Small intestine (tissue), 7 donors: ENCODE results near the gene NCR3LG1. TPM values are rescaled to one million over a fixed set of nuclear protein-coding genes. Genes with fewer than 3 reads are reported as not detected.
A peak's percentile ranks its signal among the peaks of the same experiment; 100 is the strongest.

Source experiments
- DNase-seq, 2 donors: peaks; one replicate each; pipeline versions ENCODE4 v3.0.0 to v3.0.0-alpha.2; 2013
- FAIRE-seq: peaks from 2 replicates; lab custom pipeline; 2012; peaks lifted over from hg19 to GRCh38; lab: Jason Lieb, UNC
- H3K27ac ChIP-seq, 3 donors: one replicate each; pipeline ENCODE4 v1.5.1; 2013; ENCODE audit warnings: low read length in 2 of 3, mild to moderate bottlenecking in 2 of 3, control low read depth in 1 of 3, inconsistent platforms in 1 of 3, low read depth in 1 of 3, moderate library complexity in 1 of 3
- H3K27me3 ChIP-seq, 3 donors: one replicate each; pipeline ENCODE4 v1.6.1; 2013; ENCODE audit warnings: low read length in 3 of 3, inconsistent platforms in 1 of 3; ENCODE audit not compliant: control insufficient read depth in 3 of 3, insufficient read depth in 3 of 3
- H3K36me3 ChIP-seq, 3 donors: one replicate each; pipeline ENCODE4 v1.6.1; 2013; ENCODE audit warnings: low read length in 3 of 3, inconsistent platforms in 1 of 3, low read depth in 1 of 3, mild to moderate bottlenecking in 1 of 3, moderate library complexity in 1 of 3; ENCODE audit not compliant: control insufficient read depth in 3 of 3, insufficient read depth in 2 of 3
- H3K4me1 ChIP-seq, 3 donors: one replicate each; pipeline ENCODE4 v1.6.1; 2013; ENCODE audit warnings: low read length in 2 of 3, inconsistent platforms in 1 of 3, low read depth in 1 of 3, mild to moderate bottlenecking in 1 of 3, moderate library complexity in 1 of 3; ENCODE audit not compliant: control insufficient read depth in 3 of 3, insufficient read depth in 2 of 3
- H3K4me3 ChIP-seq, 3 donors: one replicate each; pipeline ENCODE4 v1.5.1; 2013; ENCODE audit warnings: low read length in 3 of 3, control low read depth in 1 of 3, inconsistent platforms in 1 of 3, low read depth in 1 of 3, mild to moderate bottlenecking in 1 of 3, moderate library complexity in 1 of 3
- H3K9me3 ChIP-seq, 2 donors: one replicate each; pipeline ENCODE4 v1.6.1; 2013; ENCODE audit warnings: low read depth in 1 of 2, low read length in 1 of 2; ENCODE audit not compliant: control insufficient read depth in 2 of 2, insufficient read depth in 1 of 2
- WGBS, 3 donors: extraction: QIAGEN DNeasy Blood & Tissue Kit; methylation state at CpG; one replicate each; pipeline ENCODE4 v1.1.7; 2013; 5-methylcytosine and 5-hydroxymethylcytosine counted together
- polyA plus RNA-seq, 4 donors: library from polyadenylated mRNA; stranded (reverse) in 3 of 4; unstranded in 1 of 4; fragments of 200-250 nt in 3 of 4; fragments of 120-200 nt in 1 of 4; gene quantifications; one replicate each; pipeline versions ENCODE4 v1.2.1 to v1.2.3, GENCODE V29; 2013
- donor health status: healthy with polysubstance abuse.
- donor health status: control.
- donor health status: control.
- donor health status: Bipolar disorder and iron deficiency.
- donor health status: healthy.

The NCR3LG1 gene
- polyA plus RNA-seq, 4 donors: 0.22 to 19.8 (median 2.7) TPM

DNA sequence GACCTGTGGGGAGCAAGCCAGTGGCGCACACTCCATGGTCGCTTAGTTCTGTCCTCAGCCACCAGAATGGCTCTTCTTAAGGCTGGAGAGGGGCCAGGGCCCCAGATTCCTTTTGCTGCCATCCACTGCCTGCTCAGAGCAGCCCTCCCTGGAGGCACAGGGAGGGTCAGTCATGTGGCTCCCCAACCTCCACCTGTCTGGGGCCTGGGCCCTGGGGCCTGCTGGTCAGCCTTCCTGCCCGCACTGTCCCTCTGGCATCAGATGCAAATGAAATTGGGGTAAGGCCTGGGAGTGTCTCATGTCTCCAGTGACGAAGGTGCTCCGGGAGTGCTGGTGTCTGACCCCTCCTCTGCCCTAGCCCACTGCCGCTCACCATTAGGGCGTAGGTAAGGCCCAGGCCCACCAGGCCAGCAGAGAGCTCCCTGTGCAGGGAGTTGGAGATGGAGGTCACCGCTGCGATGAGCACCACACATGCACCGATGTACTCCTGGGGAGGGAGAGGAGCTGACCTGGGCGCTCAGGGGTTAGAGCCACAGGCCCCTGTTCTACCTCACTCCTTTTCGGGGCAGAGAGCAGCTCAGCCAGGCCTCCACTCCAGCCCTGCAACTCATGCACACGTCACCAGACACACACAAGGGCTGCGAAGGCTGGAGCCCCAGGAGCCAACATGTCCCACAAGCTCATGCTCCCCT is 45.9 kb downstream of the NCR3LG1 start:
- DNase-seq (no peak), FAIRE-seq (no peak)

DNA sequence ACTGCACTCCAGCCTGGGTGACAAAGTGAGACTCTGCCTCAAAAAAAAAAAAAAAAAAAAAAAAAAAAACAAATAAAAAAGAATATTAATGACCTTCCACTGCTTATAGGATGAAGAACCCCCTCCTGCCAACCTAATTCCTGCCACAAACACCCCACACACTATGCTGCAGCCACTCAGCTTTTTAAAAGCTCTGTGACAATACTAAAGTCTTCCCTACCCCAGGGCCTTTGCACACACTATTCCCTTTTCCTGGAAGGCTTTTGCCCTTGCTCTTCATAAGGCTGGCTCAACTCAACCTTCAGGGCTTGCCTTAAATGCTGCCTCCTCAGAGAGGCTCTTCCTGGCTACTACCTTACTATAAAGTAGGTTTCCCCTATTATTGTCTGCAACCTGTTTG is 47.6 kb downstream of the NCR3LG1 start:
- H3K27ac ChIP-seq: no peak overlapping the region
- H3K9me3 ChIP-seq: no peaks in the 10 kb centered on the region
- no peak overlapping the region for H3K4me3 ChIP-seq
- H3K4me1 ChIP-seq: peaks cover 0 to 5% (median 0%) of the 10 kb centered on the region in 3 donors
- FAIRE-seq (no peak), DNase-seq (no peak)
- H3K27me3 ChIP-seq: no peaks in the 10 kb centered on the region
- H3K36me3 ChIP-seq: no peaks in the 10 kb centered on the region

More for the DNA sequence above, 45.9 kb downstream of the NCR3LG1 start:
- 90 to 94% (median 93%) methylated on average over 12 to 14 of the region's 14 CpGs for WGBS, 3 donors
- Histone ChIP-seq H3K9me3 (peaks cover 0 to 3% of the 10 kb centered on the region in 2 donors), H3K4me1 (peaks cover 0 to 5% (median 0%) of the 10 kb centered on the region in 3 donors), H3K27ac (no peak overlapping the region), H3K36me3 (no peaks in the 10 kb centered on the region), H3K27me3 (no peaks in the 10 kb centered on the region), H3K4me3 (no peak overlapping the region)

DNA sequence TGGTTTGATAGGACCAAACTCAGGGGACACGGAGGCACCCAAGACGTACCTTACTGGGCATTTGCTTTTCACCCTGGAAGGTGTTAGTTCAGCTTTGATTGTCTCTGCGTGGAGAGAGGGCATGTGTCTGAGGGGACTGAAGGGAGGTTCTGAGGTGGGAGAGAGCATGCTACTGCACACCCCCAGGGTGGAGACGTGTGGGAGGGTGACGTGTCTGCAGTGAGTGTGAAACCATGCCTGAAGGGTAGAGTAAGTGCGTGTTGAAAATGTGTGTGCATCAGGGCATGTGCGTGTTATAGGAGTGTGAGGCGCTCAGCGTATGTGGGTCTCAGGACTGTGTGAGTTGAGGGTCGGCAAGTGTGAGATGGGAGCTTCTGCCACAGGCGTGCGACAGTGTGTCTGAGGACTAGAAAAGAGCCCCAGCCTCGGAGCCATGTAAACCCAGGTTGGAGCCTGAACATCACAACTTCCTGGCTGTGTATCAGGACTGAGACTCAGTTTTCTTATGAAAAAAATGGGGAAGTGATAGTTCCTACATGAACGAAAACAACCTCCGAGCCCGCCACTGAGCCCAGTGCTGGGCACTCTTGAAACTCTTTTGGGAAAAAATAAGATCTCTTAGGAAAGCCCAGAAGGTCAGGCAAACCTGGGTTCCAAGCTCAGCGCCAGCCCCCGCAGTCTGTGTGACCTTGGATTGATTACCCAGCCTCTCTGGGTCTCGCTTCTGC is 48.6 kb downstream of the NCR3LG1 start:
- Histone ChIP-seq H3K9me3 (no peaks in the 10 kb centered on the region), H3K4me1 (peaks cover 0 to 7% (median 0%) of the 10 kb centered on the region in 3 donors), H3K27me3 (no peaks in the 10 kb centered on the region), H3K27ac (no peak overlapping the region), H3K36me3 (no peaks in the 10 kb centered on the region), H3K4me3 (no peak overlapping the region)
- WGBS, 3 donors: 86 to 94% (median 87%) methylated on average over 19 of the region's 19 CpGs
- FAIRE-seq (no peak), DNase-seq (no peak)

DNA sequence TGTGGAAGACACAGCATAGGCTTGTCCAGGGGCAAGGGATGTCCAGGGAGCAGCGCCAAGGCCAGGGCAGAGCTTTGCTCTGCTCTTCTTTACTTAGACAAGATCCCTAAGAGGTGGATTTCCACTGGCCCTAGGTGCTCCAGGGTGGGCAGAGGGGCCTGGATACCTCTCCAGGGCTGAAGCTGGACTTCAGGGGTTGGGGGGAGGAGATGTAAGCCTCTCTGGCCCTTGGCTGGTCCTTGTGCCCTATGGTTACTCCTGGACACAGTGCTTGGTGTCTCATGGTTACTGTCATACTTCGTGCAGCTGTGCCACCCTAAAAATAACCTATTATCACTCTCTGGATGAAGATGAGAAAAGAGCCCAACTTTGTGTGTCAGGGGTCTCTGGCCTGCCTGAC is 49.7 kb downstream of the NCR3LG1 start:
- no peak for DNase-seq
- Histone ChIP-seq H3K4me1 (peaks cover 0 to 17% (median 0%) of the 10 kb centered on the region in 3 donors), H3K9me3 (no peaks in the 10 kb centered on the region), H3K27me3 (no peaks in the 10 kb centered on the region), H3K36me3 (no peaks in the 10 kb centered on the region), H3K4me3 (no peak overlapping the region), H3K27ac (no peak overlapping the region)
- FAIRE-seq: no peak
- 78 to 87% (median 80%) methylated on average over 2 of the region's 2 CpGs for WGBS, 3 donors

DNA sequence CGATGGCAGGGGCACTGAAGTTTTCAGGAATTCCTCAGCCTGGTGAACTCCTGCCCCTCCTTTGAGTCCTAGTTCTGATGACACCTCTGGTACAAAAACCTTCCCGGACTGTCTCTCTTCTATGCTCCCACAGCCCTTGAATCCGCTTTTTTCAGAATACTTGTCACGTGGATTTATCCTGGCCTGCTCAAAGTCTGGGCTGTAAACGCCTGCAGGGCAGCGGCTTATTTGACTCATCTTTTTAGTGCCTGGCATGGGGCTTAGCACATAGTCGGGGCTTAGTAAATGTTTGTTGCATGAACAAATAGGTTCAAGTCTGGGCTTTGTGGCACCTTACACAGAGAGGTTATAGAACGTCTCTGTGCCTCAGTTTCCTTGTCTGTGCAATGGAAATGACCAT is 50.2 kb downstream of the NCR3LG1 start:
- no peaks in the 10 kb centered on the region for H3K9me3 ChIP-seq
- H3K4me3 ChIP-seq: no peak overlapping the region
- FAIRE-seq: no peak
- H3K4me1 ChIP-seq: peaks cover 0 to 17% (median 0%) of the 10 kb centered on the region in 3 donors
- H3K27ac ChIP-seq: no peak overlapping the region
- H3K36me3 ChIP-seq: no peaks in the 10 kb centered on the region
- 59 to 82% (median 67%) methylated on average over 8 of the region's 8 CpGs for WGBS, 3 donors
- peak in 1 of 2 donors; percentile 55 for DNase-seq
- no peaks in the 10 kb centered on the region for H3K27me3 ChIP-seq

DNA sequence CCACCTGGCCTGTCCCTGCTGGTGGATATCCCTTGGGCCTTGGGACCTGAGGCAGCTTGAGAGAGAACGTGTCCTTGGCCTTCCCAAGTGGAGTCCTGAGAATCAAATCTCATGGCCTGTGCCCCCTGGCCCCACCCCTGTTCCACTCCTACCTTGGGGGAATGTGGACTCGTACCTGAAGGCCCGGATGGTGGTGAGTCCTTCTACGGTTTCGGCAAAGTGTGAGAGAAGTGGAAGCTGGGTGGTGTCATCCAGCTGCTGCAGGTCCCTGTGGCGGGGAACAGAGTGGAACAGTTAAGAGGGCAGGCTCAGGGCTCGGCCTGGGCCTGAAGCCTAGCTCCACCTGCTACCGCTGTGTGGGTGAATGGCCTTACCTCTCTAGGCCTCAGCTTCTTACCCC is 50.9 kb downstream of the NCR3LG1 start:
- no peak overlapping the region for H3K4me3 ChIP-seq
- DNase-seq (no peak), FAIRE-seq (no peak)
- H3K27me3 ChIP-seq: no peaks in the 10 kb centered on the region
- no peaks in the 10 kb centered on the region for H3K9me3 ChIP-seq
- WGBS, 3 donors: 88 to 94% (median 92%) methylated on average over 8 of the region's 8 CpGs
- H3K27ac ChIP-seq: no peak overlapping the region
- H3K4me1 ChIP-seq: peaks cover 0 to 17% (median 0%) of the 10 kb centered on the region in 3 donors
- no peaks in the 10 kb centered on the region for H3K36me3 ChIP-seq

DNA sequence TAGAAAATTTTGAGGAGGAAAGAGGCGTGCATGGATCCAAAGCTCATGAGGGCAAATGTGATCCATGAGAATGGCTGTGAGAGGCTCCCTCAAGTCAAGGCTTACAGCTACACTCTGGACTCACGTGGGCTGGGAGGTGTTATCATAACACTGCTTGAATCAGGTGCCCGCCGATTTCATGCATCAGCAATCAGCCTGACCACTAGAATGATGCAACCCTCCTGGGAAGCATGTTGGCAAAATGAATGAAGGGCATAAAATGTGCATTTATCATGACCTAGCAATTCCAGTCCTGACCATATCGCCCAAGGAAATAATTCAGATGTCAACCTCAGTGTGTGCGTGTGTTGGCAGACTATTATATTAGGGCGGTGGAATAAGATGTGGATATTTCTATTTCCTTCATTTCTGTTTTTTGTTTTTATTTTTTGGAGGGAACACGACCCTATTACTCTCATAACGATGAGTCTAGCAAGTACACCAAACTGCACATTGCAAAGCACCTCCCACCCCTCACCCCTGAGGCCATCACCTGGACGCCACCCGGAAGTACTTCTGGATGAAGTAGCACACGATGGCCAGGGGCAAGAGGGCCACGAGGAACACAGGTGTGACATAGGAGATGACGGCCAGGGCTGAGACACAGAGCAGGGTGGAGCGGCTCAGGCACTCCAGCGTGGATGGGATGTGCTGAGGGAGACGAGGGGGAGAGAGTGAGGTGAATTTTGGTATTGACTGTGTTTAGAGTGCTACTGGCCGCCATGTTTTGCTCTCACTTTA is 52.6 kb downstream of the NCR3LG1 start:
- Histone ChIP-seq H3K4me1 (peaks cover 0 to 17% (median 0%) of the 10 kb centered on the region in 3 donors), H3K36me3 (no peaks in the 10 kb centered on the region), H3K27ac (no peak overlapping the region), H3K9me3 (no peaks in the 10 kb centered on the region), H3K4me3 (no peak overlapping the region), H3K27me3 (no peaks in the 10 kb centered on the region)
- FAIRE-seq: no peak
- 83 to 87% (median 86%) methylated on average over 18 of the region's 18 CpGs for WGBS, 3 donors
- DNase-seq: no peak
